ENCODE measurements around the gene LRP4. TPM values are rescaled to one million over a fixed set of nuclear protein-coding genes. Genes with fewer than 3 reads are reported as not detected.
A peak's percentile ranks its signal among the peaks of the same experiment; 100 is the strongest.
"Not testable (repeated sequence)": the region's sequence is repeated elsewhere in the genome, so short reads cannot be mapped to it uniquely, and the experiment has no call there.

The LRP4 gene
- total and polyA plus RNA-seq, 10 donors = 0.88 to 30.7 (median 19.9) TPM

DNA sequence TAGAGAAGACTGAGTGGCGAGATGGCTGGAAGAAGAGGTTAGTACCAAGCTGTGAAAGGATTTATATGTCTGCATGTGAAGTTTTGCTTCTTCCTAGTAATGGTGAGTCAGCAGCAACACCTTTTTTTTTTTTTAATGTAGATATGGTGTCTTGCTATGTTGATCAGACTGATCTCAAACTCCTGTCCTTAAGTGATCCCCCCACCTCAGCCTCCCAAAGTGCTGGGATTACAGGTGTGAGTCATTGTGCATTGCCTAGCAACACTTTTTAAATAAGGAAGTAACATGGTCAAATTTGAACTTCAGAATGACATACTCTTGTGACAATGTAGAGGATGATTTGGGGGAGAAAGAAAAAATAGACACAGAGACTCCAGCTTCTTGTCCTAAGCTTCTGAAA, 11.7 kb upstream of the LRP4 start:
- WGBS, 5 donors = 65 to 85% (median 81%) methylated on average over 1 of the region's 1 CpG
- Histone ChIP-seq H3K36me3 (no peaks in the 10 kb centered on the region), H3K9me3 (no peaks in the 10 kb centered on the region), H3K4me1 (no peaks in the 10 kb centered on the region), H3K27me3 (replicated peaks in 1 of 7) (peaks cover 0 to 13% (median 0%) of the 10 kb centered on the region in 7 donors), H3K4me3 (no peak overlapping the region), H3K27ac (no peak overlapping the region)
- no peak for DNase-seq
- intact Hi-C loops (cut with DNase I; ENCODE audit: low total_unique reads) = no loop called here
- TF ChIP-seq POLR2A (IDR thresholded peaks at IDR 0.05) (no peak), POLR2AphosphoS5 (IDR thresholded peaks at IDR 0.05) (no peak)
- TF ChIP-seq, protein P1, sequence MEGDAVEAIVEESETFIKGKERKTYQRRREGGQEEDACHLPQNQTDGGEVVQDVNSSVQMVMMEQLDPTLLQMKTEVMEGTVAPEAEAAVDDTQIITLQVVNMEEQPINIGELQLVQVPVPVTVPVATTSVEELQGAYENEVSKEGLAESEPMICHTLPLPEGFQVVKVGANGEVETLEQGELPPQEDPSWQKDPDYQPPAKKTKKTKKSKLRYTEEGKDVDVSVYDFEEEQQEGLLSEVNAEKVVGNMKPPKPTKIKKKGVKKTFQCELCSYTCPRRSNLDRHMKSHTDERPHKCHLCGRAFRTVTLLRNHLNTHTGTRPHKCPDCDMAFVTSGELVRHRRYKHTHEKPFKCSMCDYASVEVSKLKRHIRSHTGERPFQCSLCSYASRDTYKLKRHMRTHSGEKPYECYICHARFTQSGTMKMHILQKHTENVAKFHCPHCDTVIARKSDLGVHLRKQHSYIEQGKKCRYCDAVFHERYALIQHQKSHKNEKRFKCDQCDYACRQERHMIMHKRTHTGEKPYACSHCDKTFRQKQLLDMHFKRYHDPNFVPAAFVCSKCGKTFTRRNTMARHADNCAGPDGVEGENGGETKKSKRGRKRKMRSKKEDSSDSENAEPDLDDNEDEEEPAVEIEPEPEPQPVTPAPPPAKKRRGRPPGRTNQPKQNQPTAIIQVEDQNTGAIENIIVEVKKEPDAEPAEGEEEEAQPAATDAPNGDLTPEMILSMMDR (IDR thresholded peaks at IDR 0.05 in 8 of 11, conservative IDR thresholded peaks at IDR 0.05 in 3 of 11) = no peak

- H3K36me3 ChIP-seq; H3K4me3 ChIP-seq; DNase-seq; intact Hi-C loops (cut with DNase I; ENCODE audit: low total_unique reads); H3K4me1 ChIP-seq; H3K9me3 ChIP-seq; H3K27ac ChIP-seq: not testable (repeated sequence)
- peaks cover 0 to 13% (median 0%) of the 10 kb centered on the region in 7 donors for H3K27me3 ChIP-seq (replicated peaks in 1 of 7)
- 43 to 84% (median 65%) methylated on average over 1 of the region's 1 CpG for whole genome bisulfite sequencing, 5 donors
Observed at GRCh38 chr11:46928701-46929100, 10.4 kb upstream of the LRP4 start.

- H3K4me3 ChIP-seq, H3K36me3 ChIP-seq: not testable (repeated sequence)
Observed at GRCh38 chr11:46927928-46928327, 9.6 kb upstream of the LRP4 start.

GRCh38 chr11:46920755-46921154, 2.4 kb upstream of the LRP4 start:
- peak overlapping the region in 7 of 8 donors; percentile 9 to 50 (median 39) for H3K27ac ChIP-seq
- H3K27me3 ChIP-seq (replicated peaks in 1 of 7) = peaks cover 0 to 41% (median 31%) of the 10 kb centered on the region in 7 donors
- H3K9me3 ChIP-seq = no peaks in the 10 kb centered on the region
- DNase-seq = no peak
- WGBS, 5 donors = 55 to 79% (median 76%) methylated on average over 4 of the region's 4 CpGs
- no peaks in the 10 kb centered on the region for H3K36me3 ChIP-seq
- H3K4me1 ChIP-seq = peaks cover 7 to 43% (median 40%) of the 10 kb centered on the region in 6 donors
- no peak for TF ChIP-seq POLR2A (IDR thresholded peaks at IDR 0.05)
- intact Hi-C loops (cut with DNase I; ENCODE audit: low total_unique reads) = no loop called here
- no peak overlapping the region for H3K4me3 ChIP-seq

More at GRCh38 chr11:46927928-46928327, 9.6 kb upstream of the LRP4 start:
- WGBS, 5 donors = 75 to 93% (median 83%) methylated on average over 4 of the region's 4 CpGs
- H3K9me3 ChIP-seq; DNase-seq; intact Hi-C loops (cut with DNase I; ENCODE audit: low total_unique reads); H3K27ac ChIP-seq; H3K4me1 ChIP-seq: not testable (repeated sequence)
- H3K27me3 ChIP-seq (replicated peaks in 1 of 7) = peaks cover 0 to 13% (median 0%) of the 10 kb centered on the region in 7 donors

- Histone ChIP-seq H3K27ac (peak overlapping the region in 5 of 8 donors; percentile 32 to 77 (median 49)), H3K27me3 (replicated peaks in 1 of 7) (peaks cover 0 to 59% (median 35%) of the 10 kb centered on the region in 7 donors), H3K4me3 (peak overlapping the region in 7 of 8 donors; percentile 5 to 84 (median 62)), H3K36me3 (no peaks in the 10 kb centered on the region), H3K4me1 (peaks cover 10 to 60% (median 46%) of the 10 kb centered on the region in 6 donors), H3K9me3 (no peaks in the 10 kb centered on the region)
- 17 to 25% (median 20%) methylated on average over 16 to 17 of the region's 17 CpGs for WGBS, 5 donors
- DNase-seq = no peak
- TF ChIP-seq, protein P1 (IDR thresholded peaks at IDR 0.05 in 8 of 11, conservative IDR thresholded peaks at IDR 0.05 in 3 of 11) = no peak
- TF ChIP-seq POLR2A (IDR thresholded peaks at IDR 0.05) (no peak), POLR2AphosphoS5 (IDR thresholded peaks at IDR 0.05) (no peak)
- intact Hi-C loops (cut with DNase I; ENCODE audit: low total_unique reads) = no loop called here
Observed at GRCh38 chr11:46918788-46919513, 601 bp upstream of the LRP4 start.

All from spleen (tissue), 11 donors.